NCI-H146 treated with DMSO at 0.1 percent for 48 hours (cell line): ENCODE measurements around the gene NRG3.
"Not testable (repeated sequence)": the region's sequence is repeated elsewhere in the genome, so short reads cannot be mapped to it uniquely, and the experiment has no call there.

Experiments
- DNase-seq: peaks from one replicate; lab custom pipeline; 2025; ENCODE audit not compliant: unreplicated experiment; lab: John Stamatoyannopoulos, UW

NRG3 gene

DNA sequence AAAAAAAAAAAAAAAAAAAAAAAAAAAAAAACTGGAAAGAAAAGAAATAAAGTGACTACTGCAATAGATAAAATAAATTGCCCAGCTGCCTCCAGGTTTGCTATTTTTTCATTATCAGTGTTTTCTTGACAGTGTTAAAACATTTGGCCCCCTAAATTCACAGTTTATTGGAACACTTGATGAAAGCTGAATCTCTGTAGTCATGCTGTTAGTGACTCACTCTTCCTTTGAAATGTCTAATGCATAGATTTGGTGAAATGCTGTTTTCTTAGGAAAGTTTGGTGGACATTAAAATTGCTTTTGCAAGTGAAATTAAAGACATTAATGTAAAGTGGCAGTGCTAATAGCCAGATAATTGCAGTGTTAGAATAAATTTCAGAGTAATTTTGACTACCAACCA, 785.2 kb downstream of the NRG3 start:
- no peak for DNase-seq

DNA sequence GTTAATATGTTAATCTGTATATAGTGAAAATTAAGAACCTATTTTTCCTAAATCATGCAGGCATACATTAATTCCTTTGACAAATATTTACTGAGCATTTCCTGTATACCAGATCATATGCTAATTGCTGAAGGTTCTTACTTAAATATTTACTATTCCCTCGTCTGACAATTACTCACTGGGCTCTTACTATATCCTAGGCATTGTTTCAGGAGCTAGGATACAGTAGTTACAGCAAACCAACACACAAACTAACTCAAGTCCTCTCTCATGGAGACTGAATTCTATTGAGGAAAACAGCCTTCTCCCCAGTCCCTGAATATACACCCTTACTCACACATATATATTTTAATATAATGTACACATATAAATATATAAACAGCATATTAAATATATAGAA, 786.0 kb downstream of the NRG3 start:
- DNase-seq: no peak

DNA sequence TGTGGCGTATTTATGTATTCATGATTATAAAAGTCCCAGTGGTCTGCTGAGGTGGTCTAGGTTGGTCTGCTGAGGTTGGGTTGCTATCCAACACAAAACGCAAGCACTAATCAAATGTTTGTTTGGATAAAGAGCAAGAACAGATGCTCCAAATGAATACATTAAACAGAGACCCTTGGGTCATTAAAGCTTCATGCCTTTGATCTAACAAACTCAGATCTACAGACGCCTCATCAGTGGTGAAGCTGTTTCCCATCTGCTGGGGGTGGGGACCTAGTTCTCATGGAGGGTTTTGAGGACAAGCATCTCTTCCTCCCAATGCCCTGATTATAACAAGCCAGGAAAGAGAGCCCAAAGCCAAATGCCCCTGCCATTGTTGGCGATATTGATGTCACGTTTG, 786.7 kb downstream of the NRG3 start:
- DNase-seq: no peak

DNA sequence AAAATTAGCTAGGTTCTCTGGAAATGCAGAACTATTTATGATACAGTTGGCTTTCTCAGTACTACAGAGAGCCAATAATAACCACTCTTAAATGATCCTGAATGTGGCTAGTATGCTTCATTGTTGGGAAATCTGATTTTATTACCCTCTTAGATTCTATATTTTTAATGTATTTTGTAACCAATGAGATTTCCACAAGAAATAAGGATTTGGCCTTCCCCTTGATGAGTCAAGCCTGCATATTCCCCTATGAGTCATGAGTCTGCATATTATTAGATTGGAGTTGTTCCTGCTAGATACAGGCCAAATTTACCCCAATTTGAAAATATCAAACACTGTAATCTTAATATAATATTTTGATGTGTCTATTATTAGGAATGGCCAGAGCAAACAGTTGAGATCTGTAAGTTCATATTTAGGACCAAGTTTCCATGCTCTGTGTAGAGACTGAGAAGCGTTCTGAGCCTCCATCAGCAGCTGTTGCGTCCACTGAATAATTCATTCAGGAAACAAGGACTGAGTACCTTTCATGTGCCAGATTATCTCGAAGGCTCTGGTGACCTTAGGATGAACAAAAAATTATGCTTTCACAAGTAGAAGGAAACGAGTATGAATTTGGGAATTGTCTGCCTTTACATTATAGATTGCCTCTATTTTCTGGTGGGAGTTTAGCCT, 793.4 kb downstream of the NRG3 start:
- no peak for DNase-seq

DNA sequence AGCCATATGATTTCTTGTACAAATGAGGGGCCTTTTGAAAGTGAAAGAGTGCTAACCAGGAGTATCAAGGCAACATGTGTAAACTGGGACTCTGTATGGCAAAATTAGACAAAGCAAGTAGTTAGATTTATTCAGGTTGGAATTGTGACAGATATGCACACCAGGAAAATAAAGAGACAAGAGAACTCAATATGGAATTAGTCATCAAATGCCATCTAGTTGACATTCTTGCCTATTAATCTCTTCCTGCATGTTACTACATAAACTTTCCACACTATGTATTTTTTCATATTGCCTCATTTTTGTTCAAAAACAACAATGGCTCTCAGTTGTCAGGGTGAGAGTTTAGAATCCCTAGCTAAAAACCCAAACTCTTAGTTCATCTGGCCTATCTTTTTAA, 799.0 kb downstream of the NRG3 start:
- no peak for DNase-seq

DNA sequence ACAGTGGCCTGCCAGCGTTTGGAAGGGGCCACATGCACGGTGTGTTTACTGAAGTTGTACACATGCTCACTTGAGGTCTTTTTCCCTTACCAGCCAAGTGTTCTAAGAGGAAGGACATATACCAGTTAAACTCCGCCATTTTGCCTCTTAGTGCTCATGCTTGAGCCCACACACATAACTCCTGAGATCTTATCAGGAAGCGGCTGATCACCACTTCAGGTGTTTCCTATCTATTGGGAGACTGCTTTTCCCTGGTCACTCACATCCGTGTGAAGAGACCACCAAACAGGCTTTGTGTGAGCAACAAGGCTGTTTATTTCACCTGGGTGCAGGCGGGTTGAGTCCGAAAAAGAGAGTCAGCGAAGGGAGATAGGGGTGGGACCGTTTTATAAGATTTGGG, 802.9 kb downstream of the NRG3 start:
- DNase-seq: not testable (repeated sequence)

DNA sequence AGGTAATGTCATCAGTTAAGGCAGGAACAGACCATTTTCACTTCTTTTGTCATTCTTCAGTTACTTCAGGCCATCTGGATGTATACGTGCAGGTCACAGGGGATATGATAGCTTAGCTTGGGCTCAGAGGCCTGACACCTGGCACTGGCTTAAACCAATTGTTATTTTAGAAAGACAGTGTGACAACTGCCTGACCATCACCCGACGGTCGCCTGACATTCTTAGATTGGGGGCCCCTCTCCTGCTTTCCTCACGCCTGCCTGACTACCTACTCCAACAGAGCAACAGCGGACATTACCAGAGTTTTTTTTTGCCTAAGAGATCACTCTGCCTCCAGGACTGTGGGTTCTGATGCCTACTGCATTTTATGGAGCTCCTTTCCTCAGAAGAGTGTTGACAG, 803.5 kb downstream of the NRG3 start:
- not testable (repeated sequence) for DNase-seq

DNA sequence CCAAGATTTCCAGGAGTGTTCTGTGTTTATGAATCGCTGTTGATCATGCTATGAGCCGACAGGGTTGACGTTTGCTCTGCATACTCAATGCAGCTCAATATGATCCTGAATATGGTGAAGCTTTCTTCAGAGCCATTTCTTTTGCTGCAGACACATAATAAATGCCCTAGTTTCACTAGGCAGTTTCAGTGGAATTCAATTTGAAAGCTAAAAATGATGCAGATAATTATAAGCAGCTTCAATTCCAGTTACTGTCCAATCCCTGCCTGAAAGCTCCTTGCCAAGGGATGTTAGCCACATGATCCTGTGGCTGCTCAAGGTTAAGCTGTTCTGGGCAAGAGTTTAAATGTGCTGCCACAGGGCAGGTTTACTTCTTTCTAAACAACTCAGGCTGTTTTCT, 805.6 kb downstream of the NRG3 start:
- DNase-seq: no peak

DNA sequence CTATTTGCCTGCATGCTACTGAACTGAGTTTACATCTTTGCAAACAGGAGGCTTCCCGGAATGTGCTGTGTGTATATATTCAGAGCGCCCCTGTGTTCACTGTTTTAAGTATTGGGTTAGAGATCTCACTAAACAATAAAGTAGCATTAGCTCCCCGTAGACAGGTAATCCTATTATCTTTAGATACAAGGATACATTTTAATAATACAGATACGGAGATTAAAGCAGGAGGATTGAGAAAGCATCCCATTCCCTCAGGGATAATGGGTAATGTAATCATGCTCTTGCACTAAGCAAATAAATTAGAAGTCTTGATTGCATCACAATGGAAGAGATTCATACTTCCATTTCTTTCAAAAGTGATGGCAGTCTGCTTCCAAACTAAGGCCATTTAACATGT, 809.0 kb downstream of the NRG3 start:
- no peak for DNase-seq

DNA sequence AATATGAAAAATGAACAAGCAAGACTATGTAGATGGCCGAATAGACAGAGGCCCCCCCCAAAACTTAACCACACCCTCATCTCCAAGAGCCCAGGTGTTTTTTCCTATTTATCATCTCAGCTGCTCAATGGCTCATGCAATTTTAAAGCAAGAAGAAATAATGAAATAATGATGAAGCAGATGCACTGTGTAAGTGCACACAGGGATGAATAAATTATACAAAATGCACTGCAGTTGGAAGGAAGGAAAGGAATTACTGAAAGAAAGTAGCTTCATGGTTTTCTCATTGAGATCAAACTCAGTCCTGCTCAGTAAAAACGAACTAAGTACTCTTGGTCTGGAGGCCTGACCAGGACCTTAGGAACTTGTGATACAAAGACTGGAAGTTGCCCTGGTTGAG, 810.1 kb downstream of the NRG3 start:
- no peak for DNase-seq

DNA sequence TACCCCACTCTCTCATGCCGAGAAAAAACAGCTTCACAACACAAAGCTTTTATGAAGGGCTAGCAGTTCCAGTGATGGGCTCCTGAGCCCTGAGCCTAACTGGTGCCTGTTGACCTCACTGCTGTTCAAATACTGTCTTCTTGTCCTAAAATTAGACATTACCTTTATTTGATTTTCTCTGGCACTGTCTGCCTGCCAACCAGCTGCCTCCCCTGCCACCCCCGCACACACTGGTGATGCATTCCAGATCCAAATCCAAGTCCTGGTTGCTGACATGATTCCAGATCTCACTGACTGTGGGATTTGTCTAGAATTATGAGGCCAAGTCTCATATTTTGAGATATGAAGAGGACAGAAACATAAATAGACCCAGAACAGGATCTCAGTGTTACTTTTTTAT, 816.2 kb downstream of the NRG3 start:
- DNase-seq: no peak

DNA sequence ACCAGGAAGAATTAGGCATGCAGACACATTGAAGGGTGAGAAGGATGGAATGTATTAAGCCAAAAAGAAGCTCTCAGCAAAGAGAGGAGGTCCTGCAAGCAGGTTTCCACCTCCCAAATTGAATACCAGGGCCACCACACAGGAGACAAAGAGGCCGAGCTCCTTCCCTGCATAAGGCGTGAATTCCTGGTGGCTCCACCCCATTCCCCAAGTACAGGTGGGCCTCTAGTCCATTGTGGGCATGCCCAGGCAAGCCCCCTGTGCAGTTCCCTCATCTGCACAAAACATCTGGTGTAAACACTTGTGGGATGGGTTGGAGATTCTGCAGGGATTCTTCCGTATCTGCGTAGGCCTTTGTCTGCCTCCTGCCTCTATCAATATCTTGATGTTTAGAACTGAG, 817.5 kb downstream of the NRG3 start:
- no peak for DNase-seq

DNA sequence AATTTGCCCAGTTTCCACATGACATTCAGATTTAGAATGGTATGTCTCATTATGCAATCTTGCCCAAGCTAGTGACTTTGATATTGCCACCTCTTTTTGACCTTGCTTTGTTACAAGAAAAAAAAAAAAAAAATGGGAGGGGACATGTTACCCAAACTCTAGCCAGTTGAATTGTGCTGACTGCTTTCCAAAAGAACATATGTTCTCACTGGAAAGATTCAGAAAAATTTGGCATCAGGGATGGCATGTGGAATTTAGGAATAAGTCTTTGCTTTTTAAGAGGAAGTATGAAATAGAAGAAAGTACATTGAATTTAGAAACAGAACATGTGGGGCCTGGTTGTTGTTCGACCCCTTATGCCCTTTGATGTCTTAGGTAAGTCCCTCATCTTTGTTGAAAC, 846.8 kb downstream of the NRG3 start:
- no peak for DNase-seq

DNA sequence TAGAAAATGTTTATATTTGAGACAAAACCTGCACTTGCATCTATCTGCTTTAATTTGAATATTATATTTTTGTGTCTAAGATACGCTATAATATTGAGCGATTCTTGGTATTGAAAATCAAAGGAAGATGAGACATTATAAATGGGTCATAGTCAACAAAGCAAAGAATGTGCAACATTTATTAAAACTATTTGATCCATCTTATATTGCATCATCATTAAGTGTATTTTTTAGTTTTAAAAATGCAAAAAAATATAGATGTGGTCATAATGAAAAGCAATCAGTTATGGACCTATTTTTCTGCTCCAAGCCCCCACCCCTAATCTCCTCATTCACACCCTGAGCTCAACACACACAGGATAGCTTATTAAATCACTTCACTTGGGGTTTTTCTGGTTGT, 847.3 kb downstream of the NRG3 start:
- no peak for DNase-seq

DNA sequence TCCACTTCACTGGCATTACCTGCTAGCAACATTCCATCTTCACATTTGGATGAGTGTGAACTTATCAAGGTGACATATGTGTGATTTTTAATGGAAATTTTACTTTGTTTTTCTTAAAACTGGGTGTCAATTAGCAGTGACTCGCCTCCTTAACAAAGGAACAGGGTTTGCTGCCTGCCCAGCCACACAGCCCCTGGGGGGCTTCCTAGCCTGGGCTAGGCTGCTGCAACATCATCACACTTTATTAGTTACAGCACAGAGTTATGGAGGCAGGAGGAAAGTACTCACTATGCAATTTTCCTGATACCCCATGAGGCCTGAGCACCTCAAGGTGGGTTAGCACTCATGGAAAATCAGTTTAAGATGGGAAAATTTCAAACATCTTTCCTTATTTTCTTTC, 861.3 kb downstream of the NRG3 start:
- DNase-seq: no peak

DNA sequence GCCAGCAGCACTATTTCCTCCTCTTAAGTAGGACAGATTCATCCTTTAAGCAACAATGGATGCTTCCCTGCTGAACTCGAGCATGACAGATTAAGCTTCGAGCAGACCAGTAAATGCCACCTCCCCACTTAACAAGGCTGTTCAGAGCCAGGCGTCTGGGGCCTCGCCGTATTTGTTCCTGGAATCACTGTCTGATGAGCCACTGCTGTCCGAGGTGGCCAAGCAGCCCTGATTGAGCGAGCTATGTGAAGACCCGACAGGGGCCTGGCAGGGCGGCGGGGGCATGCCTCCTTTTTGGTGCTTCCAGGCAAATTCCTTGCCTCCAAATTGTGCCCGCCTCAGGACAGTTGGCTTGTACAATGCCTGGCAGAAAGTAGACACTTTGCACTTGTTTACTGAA, 862.6 kb downstream of the NRG3 start:
- DNase-seq: no peak

DNA sequence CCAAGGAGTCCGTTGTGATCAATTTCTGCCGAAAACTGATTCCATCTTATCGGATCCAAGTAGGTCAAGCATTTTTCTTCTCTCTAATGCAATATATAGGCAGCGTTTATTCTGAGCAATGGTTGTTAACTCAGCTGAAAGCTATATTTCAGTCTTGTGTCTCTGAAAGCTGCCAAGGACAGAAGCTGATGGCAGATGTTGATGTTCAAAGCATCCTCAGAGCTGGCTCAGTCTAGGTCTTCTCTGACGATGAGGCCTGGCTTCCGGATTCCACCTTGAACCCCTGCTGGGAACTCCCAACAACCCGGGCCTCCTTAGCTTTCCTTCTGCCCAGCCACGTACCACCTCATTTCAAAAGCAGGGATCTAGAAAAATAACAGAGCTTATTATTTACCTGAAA, 863.6 kb downstream of the NRG3 start:
- DNase-seq: no peak

DNA sequence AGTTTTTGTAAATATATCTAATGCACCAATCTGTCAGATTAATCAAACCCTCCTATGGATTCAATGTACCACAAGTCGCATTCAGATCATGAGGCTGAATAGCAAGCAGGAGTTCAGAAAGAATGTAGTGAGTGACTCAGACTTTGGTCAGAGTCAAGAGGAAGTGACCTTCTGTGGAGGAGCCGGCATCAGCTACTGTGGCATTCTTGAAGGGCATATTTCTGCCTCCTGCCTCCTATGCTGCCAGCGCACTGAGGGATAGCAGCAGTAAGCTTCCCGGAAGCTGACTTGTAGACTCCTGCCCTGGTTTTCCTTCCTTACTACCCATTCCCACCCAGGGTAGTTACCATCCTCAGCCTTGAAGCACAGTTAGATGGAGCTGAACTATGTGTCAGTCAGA, 867.5 kb downstream of the NRG3 start:
- DNase-seq: no peak

DNA sequence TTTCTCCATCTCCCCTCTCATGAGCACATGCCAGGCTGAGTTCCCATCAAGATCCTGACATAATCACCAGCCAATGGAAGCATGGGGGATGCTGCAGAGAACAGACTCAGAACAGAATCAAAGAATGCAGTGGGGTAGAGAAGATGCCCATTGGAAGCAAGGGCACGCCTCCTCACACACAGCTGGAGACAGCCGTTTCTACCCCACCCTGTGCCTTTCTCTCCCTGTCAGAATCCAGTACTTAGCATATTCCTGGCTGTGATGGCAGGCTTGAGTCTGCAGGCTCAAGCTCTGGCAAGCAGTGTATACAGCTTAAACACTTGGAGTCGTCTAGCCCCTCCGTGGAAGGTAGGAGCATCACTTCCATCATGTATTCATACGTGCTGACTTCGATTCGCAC, 867.9 kb downstream of the NRG3 start:
- DNase-seq: no peak

DNA sequence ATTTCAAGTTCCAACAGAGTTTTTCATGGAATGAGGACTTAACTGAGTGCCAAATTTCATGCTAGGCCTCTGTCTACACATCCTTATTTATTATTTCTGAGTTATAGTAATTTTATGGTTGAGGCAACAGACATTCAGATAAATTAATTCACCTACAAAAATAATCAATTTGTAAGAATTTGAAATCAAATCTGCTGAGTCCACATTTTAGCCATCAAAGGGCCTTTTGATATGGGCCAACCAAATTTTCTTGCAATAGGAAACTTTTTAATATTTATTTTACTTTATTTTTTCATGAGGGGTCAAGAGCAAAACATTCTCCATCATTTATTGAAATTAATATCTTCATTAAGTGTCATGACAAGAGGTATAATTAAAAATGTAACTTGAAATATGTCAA, 875.5 kb downstream of the NRG3 start:
- DNase-seq: no peak

DNA sequence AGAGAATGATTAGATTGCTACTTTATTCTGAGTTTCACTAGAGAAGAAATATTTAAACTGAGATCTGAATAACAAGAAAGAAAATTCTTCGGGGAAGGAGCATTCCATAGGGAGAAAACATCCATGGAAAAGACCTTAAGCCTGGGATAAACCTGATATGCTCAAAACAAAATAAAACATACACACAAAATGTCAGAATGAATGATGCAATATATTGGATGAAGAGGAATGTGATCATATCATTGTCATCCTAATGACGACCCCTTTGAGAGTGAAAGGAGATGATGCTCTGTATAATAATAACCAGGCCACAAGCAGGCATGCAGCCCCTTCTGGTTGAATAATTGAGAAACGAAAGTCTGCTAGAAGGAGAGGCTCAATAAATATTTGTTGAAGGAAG, 882.4 kb downstream of the NRG3 start:
- no peak for DNase-seq

DNA sequence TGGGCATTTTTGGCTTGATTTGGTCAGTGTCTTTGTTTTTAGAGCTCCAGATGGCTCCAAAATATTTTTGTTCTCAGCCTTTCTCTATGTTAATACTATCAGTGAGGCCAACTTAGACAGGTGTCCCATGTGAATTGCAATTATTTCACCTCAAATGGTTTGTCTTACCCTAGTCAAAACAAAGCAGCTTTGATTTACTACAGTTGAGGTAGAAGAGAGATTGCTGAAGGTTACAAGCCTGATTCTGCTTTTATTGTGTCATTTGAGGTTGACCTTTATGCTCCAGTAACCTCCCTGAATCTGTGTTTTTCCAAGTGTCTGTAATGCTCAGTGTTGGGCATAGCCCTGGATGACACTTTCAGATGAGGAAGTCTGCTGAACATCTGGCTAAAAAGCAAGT, 882.9 kb downstream of the NRG3 start:
- DNase-seq: no peak

DNA sequence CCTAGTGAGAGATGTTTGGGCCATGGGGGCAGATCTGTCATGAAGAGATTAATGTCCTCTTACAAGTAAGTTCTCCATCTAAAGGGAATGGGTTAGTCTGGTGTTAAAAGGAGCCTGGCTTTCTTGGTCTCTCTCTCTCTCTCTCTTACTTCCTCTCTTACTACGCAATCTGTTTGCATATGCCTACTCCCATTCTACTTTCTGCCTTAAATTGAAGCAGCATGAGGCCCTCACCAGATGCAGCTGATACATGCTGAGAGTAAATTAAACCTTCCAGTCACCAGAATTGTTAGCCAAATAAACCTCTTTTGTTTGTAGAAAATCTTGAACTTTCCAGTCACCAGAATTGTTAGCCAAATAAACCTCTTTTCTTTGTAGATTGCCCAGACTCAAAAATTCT, 884.1 kb downstream of the NRG3 start:
- no peak for DNase-seq

DNA sequence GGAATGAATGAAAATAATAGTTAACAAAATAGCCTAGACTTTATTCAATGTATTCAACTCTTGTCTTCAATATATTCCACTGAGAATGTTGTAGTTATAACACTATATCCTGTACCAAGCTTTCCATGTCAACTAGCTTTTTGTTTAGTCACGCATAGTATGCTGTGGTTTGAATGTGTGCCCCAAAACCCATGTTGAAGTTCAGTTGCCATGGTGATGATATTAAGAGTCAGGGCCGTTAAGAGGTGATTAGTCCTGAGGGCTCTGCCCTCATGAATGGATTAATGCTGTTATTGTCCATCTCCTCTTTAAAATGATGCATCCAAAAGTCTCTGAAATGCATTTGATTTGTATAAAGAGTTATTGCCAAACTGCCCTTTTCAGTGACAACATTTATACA, 887.6 kb downstream of the NRG3 start:
- DNase-seq: no peak
